ENCODE results near the gene RND3.

DNA sequence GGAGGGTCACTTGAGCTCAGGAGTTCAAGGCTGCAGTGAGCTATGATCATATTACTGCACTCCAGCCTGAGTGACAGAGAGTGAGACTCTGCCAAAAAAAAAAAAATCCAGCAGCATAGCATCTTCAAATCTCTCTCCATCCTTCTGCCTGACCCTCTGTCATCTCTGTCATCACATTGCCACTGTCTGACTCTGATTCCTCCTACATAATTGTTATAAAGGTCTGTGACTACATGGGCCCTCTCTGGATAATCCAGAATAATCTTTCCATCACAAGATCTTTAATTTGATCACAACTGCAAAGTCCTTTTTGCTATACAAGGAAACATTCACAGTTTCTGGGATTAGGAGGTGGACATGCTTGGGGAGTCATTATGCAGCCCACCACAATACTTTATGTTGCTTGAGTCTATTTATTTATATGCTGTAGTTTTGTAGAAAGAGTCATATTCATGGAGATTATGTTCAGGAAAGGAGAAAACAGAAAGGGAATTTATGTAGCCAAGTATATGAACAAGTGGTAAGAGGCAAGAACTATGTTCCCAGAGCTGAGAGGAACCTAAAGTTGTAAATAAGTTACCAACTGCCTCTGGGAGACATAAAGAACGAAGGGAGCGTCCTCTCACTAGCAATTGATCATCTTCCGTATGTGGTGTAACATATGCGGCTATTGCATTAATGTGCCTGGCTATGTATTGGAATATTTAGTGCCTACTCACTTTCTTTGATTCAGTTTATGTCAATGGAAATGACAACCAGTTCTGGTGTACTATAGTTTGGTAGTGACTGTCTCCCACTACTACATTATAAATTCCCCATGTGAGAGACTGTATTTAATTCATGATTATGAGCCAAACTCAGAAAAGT is 21.5 kb downstream of the RND3 start:
- TF ChIP-seq, protein P1, sequence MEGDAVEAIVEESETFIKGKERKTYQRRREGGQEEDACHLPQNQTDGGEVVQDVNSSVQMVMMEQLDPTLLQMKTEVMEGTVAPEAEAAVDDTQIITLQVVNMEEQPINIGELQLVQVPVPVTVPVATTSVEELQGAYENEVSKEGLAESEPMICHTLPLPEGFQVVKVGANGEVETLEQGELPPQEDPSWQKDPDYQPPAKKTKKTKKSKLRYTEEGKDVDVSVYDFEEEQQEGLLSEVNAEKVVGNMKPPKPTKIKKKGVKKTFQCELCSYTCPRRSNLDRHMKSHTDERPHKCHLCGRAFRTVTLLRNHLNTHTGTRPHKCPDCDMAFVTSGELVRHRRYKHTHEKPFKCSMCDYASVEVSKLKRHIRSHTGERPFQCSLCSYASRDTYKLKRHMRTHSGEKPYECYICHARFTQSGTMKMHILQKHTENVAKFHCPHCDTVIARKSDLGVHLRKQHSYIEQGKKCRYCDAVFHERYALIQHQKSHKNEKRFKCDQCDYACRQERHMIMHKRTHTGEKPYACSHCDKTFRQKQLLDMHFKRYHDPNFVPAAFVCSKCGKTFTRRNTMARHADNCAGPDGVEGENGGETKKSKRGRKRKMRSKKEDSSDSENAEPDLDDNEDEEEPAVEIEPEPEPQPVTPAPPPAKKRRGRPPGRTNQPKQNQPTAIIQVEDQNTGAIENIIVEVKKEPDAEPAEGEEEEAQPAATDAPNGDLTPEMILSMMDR (IDR thresholded peaks at IDR 0.05): no peak
- no peak for TF ChIP-seq ZFX (IDR thresholded peaks at IDR 0.05; ENCODE audit: borderline replicate concordance)

Data from 22Rv1 (cell line).